ENCODE measurements around the gene SYNGR4.

- TF ChIP-seq SNAI2 (CRISPR knock-in tag; IDR thresholded peaks at IDR 0.05) = no peak
- no peak for TF ChIP-seq TSHZ2 (CRISPR knock-in tag; IDR thresholded peaks at IDR 0.05)
- no peak for TF ChIP-seq ZNF565 (CRISPR knock-in tag; conservative IDR thresholded peaks at IDR 0.05; ENCODE audit: low read depth)
- TF ChIP-seq RARB (CRISPR knock-in tag; IDR thresholded peaks at IDR 0.05) = no peak
- no peak for TF ChIP-seq OSR1 (CRISPR knock-in tag; IDR thresholded peaks at IDR 0.05)
- no peak for TF ChIP-seq CSDC2 (CRISPR knock-in tag; IDR thresholded peaks at IDR 0.05)
- no peak for TF ChIP-seq POU6F1 (CRISPR knock-in tag; IDR thresholded peaks at IDR 0.05; ENCODE audit: borderline replicate concordance, low read depth)
- TF ChIP-seq PATZ1 (CRISPR knock-in tag; IDR thresholded peaks at IDR 0.05; ENCODE audit: borderline replicate concordance) = no peak
- TF ChIP-seq CREB5 (CRISPR knock-in tag; IDR thresholded peaks at IDR 0.05; ENCODE audit: low read depth) = no peak
- TF ChIP-seq ZFP3 (CRISPR knock-in tag; IDR thresholded peaks at IDR 0.05) = no peak
- TF ChIP-seq ARNTL (CRISPR knock-in tag; IDR thresholded peaks at IDR 0.05; ENCODE audit: borderline replicate concordance, low read depth) = no peak
- no peak for TF ChIP-seq ZFP30 (CRISPR knock-in tag; IDR thresholded peaks at IDR 0.05)
These were observed 21.4 kb downstream of the SYNGR4 start for GRCh38 chr19:48385461-48386087.

Measured in SK-N-SH treated with all-trans-retinoic acid at 6 μM for 48 hours (cell line).